GM21423 (cell line): ENCODE results near the gene NABP1.

Experiments used
- ATAC-seq: cut with Tn5 transposase; IDR thresholded peaks from one replicate; pipeline ENCODE4 v1.9.1; 2021; ENCODE audit warnings: mild to moderate bottlenecking, moderate library complexity; ENCODE audit not compliant: unreplicated experiment

NABP1 gene

DNA sequence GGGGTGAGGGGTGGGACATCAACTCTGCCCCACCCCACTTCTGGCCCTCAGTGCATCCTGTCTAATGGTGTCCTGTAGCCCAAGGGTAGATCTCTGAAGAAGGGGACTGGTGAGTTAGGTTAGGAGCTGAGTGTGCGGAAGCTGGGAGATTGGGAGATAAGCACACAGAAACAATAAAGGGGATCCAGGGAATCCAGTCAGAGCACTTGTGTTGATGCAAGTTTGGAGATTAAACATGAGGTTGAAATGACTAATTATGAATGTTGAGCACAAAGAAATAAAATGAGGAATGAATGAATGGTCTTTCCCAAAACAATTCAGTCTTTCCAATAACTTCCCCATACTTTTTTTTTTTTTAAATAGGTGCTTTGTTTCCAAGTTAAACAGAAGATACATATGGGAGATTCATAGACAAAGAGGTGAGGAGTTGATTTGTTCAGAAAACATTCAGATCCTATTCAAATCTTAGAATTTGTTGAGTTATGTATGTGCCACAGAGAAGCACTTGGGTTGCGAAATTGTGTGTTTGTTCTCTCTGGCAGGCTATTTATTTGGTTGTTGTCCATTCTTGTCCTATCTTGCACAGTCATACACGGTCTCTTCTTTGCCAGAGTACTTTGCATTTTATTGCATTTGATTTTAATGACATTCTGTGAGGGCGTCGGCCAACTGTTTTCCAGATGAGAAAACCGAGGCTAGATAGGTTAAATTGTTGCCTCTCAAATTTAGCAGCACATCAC is 31.6 kb upstream of the NABP1 start:
- ATAC-seq: no peak

GRCh38 chr2:191649519-191649918 is 28.4 kb upstream of the NABP1 start:
- ATAC-seq: no peak

DNA sequence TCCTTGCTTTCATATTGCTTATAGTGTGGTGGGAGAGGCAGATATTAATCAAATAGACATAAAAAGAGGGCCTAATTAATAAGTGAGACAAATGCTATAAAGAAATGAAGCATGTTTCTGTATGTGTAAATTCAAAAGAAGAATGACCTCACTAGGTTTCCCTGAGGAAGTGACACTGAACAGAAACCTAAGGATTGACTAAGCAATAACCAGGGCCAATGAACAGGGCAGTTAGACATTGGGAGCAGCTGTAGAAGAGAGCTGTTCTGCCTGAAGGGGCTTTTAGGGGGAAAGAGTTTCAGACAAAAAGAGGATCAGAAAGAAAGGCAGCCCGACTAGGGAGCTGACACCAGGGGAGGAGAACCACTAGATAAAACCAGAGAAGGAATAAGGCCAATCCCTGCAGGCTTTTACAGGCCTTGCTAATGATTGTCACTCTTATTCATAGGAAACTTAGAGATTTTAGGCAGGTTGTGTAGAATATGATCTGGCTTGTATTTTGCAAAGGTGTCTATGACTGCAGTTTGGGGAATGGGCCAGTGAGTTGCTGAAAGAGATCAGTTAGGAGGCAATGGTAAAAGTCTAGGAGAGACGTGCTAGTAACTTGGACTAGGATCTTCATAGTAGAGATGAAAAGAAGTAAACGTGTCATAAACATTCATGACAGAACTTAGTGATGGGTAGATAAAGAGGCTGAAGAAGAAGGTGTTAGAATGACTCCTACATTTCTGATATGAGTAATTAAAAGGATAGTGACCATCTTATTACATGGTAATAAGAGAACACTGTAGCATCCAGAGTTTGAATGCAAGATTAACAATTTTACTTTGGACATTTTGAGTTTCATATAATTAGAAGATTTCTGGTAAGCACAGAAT is 26.8 kb upstream of the NABP1 start:
- ATAC-seq: peak; percentile 99

DNA sequence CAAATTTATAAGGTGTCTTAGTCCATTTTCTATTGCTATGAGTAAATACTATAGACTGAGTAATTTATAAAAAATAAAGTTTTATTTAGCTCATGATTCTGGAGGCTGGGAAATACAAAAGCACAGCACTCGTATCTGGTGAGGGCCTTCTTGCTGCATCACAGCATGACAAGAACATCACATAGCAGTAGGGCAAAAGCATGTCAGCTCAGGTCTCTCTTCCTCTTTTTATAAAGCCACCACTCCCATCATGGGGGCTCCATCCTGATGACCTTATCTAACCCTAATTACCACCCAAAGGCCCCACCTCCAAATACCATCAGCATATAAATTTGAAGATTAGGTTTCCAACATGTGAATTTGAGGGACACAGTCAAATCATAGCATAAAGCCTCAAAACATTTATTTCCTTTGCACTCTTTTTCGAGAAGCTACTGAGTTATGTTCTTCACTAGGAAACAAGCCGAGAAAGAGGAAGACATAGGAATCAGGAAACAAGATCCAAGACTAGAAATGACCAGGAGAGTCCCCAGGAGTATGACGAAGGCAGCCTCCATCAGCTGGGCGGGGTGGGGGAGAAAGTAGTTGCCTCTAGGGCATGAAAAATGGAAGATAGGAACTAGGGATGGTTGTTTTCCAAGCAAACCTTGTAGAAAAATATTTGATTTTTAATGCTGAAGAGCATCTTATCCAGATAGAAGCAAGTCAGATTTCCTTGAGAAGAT is 24.1 kb upstream of the NABP1 start:
- no peak for ATAC-seq

GRCh38 chr2:191656391-191656790 is 21.5 kb upstream of the NABP1 start:
- no peak for ATAC-seq

GRCh38 chr2:191656792-191657191 is 21.1 kb upstream of the NABP1 start:
- ATAC-seq: no peak

- no peak for ATAC-seq
These were observed 20.0 kb upstream of the NABP1 start for GRCh38 chr2:191657977-191658376.

DNA sequence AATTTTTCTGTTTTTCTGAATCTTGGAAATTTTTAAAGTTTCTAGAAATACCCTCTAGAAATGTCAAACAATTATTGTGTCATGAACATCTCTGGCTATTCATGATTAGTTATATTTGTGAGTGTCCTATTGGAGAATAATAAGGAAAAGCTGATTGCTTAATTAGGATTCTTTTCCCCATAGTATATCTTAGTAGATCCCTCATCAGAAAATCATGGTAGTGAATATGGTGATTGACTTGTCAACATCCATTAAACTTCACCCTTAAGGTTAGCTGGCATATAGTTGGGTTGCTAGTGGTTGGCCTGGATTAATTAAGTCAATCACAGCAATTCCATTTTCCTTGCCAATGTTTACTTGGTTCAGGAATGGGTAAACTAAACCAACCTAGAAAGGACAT is 18.7 kb upstream of the NABP1 start:
- ATAC-seq: no peak

GRCh38 chr2:191660575-191660974 is 17.4 kb upstream of the NABP1 start:
- ATAC-seq: no peak

DNA sequence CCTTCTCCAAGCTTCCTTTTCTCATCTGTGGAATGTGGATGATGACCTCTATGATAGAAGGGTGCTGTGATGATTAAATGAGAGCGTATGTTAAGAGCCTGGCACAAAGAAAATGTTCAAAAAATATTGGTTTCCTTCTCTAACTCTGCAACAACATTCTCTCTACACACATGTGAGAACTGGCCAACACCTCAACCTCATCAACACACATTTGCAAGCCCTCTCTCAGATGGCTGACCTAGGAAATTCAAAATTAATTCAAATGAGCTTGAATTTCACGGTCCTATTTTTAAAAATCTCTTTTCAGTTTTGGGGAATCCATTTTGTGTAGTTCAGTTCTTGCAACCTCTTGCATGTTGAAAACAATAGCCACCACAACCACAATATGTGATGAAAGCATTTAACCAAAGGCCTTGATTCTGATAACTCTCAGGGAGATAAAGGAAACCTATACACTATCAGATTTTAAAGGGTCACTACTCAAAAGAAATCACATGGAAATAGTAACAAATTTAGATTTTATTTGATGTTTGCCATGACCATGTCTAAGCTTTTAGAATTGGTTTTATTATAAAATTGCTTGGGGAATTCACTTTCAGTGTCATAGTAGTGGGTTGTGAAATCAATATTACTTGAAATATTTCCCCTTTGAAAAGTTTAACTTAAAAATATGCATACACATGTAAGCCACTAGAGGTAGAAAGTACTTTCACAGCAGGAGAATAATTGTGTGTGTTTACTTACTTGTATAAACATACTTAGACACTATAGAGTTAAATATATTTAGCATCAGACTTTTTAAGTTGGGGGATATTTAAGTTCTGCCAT is 16.6 kb upstream of the NABP1 start:
- no peak for ATAC-seq

DNA sequence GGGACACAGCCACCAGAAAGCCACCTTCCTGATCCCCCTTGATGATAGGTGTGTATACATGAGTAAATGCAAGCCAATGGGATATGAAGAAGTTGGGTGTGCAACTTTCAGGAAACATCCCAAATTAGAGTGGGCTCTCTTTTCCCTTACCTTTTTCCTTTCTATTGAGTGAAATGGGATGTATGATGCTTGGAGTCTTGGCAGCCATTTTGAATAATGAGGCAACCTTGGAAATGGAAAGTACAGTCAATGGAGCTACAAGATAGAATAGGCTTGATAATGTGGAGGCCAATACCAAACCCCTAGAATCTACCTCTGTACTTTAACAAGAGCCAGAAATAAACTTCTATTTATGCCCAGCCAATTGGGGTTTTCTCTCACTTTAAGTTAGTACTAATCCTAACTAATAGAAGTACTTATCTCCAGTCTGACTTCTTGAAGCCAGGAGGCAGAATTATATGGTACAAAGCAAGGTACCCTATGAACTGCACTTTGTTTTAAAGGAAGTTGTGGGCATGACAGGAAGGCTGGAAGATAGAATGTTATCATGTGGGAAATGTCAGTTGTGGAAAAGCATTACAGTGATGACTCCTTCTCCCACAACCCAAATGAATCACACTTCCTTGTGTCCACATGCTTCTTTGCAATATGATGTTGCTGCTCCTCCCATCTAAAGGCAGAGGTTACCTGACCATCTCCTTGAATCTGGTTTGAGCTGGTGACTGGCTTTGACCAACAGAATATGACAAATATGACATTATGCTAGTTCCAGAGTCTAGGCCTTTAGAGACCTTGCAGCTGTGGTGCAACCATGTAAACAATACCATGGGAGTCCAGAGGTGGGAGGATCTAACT is 12.9 kb upstream of the NABP1 start:
- no peak for ATAC-seq

DNA sequence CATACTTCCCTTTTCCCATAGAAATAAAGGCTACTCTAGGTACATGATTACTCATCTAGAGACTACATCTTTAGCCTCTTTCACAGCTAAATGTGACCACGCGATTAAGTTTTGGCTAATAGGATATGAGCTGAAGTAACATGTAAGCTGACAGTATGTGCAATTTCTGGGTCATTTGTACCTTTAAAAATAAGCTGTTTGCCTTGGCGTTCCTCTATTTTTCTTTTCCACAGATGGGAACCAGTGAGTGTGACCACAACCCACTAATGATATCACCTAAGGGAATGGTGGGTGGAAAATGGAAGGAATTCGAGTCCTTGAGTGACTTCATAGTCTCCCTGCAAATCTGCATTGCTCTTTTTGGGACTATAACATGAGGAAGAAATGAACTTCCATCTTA is 11.7 kb upstream of the NABP1 start:
- ATAC-seq: no peak

GRCh38 chr2:191666732-191667131 is 11.2 kb upstream of the NABP1 start:
- ATAC-seq: peak; percentile 70

DNA sequence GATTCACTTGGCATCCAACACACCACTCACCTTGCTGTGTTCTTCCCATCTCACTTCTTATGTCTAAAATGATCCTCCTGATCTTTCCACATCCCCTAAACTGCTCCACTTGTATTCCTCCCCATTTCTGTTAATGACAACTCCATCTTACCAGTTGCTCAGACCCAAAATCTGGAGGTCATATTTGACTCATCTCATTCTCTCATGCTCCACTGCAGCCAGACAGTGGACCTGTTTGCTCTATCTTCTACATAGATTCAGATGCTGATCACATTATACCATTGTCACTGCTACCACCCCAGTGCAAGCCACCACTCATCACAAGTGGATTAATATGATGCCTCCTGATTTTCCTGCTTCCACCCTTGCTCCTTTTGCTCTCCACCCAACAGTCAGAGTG is 7.9 kb upstream of the NABP1 start:
- peak; percentile 62 for ATAC-seq

DNA sequence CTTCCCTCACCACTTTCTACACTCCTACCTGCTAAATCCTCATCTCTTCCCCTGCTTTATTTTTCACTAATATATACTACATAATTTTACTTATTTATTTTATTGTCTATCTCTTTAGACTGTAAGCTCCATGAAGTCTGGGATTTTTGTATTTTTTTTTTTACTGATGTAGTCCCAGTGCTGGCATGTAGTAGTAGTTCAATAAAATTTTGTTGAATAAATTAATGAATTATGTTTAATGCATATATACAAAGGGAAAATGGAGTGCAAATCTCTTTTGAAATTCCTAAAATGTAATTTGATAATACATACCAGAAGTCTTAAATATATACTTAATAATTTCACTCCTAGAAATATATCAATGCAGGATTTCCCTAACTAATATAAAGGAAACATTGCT is 7.1 kb upstream of the NABP1 start:
- no peak for ATAC-seq

DNA sequence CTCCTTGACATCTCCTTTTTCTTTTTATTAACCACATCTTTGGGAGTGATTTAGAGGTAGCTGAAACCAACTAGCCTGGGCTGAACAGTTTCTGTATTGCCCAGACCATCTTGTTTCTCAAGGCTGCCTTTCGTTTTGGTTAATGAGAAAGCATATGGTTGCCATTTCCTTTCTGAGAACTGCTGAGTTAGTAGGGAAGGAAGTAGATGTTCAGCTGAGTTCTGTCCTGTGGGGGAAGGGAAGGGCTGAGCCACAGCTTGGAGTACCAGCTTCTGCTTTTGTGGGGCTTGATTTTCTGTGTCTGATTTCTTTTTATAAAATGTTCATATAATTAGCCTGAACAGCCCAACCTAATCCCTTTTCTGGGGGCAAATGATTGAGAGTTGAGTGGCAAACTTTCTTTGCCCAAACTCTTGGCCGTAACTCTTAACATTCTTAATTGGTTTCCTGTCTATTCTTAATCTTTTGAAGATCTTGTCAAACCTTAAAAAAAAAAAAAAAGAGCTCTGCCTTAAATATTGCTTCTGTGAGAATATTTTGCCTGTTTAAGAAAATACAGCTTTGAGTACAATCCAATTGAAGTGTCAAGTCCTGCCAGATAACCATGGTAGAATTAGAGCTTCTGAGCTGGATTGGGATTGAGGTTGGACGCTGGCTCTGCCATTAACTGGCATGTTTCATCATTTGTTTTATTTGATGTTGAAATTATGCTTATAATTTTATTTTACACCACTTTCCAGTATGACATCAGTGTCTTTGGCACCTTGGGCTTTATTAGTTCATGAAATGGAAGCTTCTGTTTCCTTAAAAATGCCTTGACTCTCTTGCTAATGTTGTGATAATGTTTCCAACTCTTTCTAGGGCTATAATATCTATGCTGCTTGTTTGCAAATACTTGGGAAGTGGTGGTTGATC is 1.9 kb upstream of the NABP1 start:
- peak; percentile 57 for ATAC-seq

DNA sequence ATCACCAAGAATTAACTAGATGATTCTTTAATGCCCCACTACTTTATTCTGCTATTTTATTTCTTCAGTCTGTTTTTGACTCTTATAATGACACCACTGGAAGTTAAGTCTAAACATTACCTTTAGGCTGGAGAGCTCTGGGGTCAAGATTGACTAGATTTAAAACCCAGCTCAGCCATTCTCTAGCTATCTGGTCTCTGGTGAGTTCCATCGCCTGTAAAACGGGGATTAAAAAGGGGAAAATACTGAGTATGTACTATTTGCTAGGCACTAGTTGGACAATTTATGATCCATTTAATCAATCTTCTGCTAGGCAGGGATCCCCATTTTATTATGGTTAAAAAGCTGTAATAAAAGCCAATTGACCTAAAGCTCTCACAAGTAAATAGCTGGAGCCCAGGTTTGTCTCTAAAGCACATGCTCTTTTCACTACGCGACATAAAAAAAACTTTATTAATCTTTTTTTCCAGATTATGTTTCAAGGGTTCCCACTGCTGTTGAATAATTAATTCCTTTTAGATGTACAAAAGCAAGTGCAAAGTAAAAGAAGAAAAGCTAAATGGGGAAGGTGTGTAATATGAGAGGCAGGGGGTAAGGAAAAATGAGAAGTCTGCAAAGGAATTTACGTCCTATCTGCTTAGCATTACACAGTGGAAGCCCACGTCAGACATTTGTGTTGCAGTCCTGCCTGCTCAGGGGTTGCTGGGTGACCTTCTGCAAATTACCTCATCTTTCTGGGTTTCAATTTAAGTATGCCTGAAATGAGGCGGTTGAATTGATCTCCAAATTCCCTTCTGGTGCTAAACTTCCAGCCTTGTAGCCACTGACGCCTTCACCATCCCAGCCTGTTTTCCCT is 918 bp upstream of the NABP1 start:
- ATAC-seq: peak; percentile 20
